Endothelial cell of umbilical vein (primary cell): ENCODE results near the gene PLEKHA5. TPM values are rescaled to one million over a fixed set of nuclear protein-coding genes. Genes with fewer than 3 reads are reported as not detected.
A peak's percentile ranks its signal among the peaks of the same experiment; 100 is the strongest.

Experiments used
- BruUV-seq: library from RNA; stranded (reverse); fragments of 400-500 nt; replicated peaks from 2 replicates; lab custom pipeline; 2021; lab: Mats Ljungman, UMichigan
- CTCF ChIA-PET: fragments of 300-600, 350-600 bp; sonication (Branson Sonifier 250); formaldehyde crosslinking; loops from one replicate; lab custom pipeline; 2021; ENCODE audit warnings: antibody characterized with exemption, inconsistent platforms; lab: Charles Lee
- POLR2A ChIA-PET: fragments of 300-600, 350-600 bp; sonication (Branson Sonifier 250); formaldehyde crosslinking; loops from one replicate; lab custom pipeline; 2021; ENCODE audit warnings: antibody characterized with exemption, inconsistent platforms; lab: Charles Lee
- DNase-seq: peaks from one replicate; pipeline ENCODE4 v3.0.0-alpha.2; 2011; ENCODE audit warnings: low read depth, low spot score
- FAIRE-seq: peaks from 2 replicates; lab custom pipeline; 2011; peaks lifted over from hg19 to GRCh38; lab: Jason Lieb, UNC
- H2AFZ ChIP-seq: 2 replicates; pipeline ENCODE4 v1.6.0; 2012; ENCODE audit warnings: low read depth, low read length, control low read depth, inconsistent platforms
- H3K27ac ChIP-seq: 2 replicates; pipeline ENCODE4 v1.5.1; 2011; ENCODE audit warnings: low read depth, mild to moderate bottlenecking, control low read depth, low read length, moderate library complexity; ENCODE audit not compliant: insufficient read depth
- H3K27me3 ChIP-seq, 2 experiments: 2 replicates each; pipeline versions ENCODE4 v1.6.0 to v1.6.1; 2011; ENCODE audit warnings: low read length in 2 of 2, mixed read lengths in 1 of 2; ENCODE audit not compliant: control insufficient read depth in 2 of 2, insufficient read depth in 2 of 2
- H3K36me3 ChIP-seq, 2 experiments: 2 replicates in 1 of 2; 3 replicates in 1 of 2; pipeline ENCODE4 v1.5.1; 2011; ENCODE audit warnings: low read length in 2 of 2, mild to moderate bottlenecking in 1 of 2, moderate library complexity in 1 of 2; ENCODE audit not compliant: control insufficient read depth in 2 of 2, insufficient read depth in 2 of 2; ENCODE audit errors: extremely low read depth in 1 of 2
- H3K4me1 ChIP-seq: 3 replicates; pipeline ENCODE4 v1.5.1; 2011; ENCODE audit warnings: mild to moderate bottlenecking, low read length; ENCODE audit not compliant: control insufficient read depth, insufficient read depth; ENCODE audit errors: extremely low read depth
- H3K4me2 ChIP-seq: 2 replicates; pipeline ENCODE4 v1.6.1; 2011; ENCODE audit warnings: low read length, control low read depth, mixed read lengths; ENCODE audit not compliant: insufficient read depth
- H3K4me3 ChIP-seq, 3 experiments: fragments of 200-600 bp in 1 of 3; sonication (generic), shearing (Covaris generic) in 1 of 3; replicated peaks in 1 of 3; 2 replicates each; pipeline ENCODE4 v1.5.1; 2011 to 2016; ENCODE audit warnings: control low read depth in 3 of 3, low read length in 3 of 3, mild to moderate bottlenecking in 2 of 3, inconsistent platforms in 1 of 3, low read depth in 1 of 3, moderate library complexity in 1 of 3; ENCODE audit not compliant: insufficient read depth in 1 of 3
- H3K79me2 ChIP-seq: 2 replicates; pipeline ENCODE4 v1.6.0; 2012; ENCODE audit warnings: low read length, inconsistent platforms; ENCODE audit not compliant: control insufficient read depth, insufficient read depth
- H3K9ac ChIP-seq: replicated peaks from 2 replicates; pipeline ENCODE3; 2011; ENCODE audit warnings: low read length, control low read depth; ENCODE audit not compliant: insufficient read depth; ENCODE audit errors: extremely low read depth
- H3K9me1 ChIP-seq: replicated peaks from 3 replicates; pipeline ENCODE4 v1.6.0; 2011; ENCODE audit warnings: mild to moderate bottlenecking, low read length; ENCODE audit not compliant: control insufficient read depth, insufficient read depth; ENCODE audit errors: extremely low read depth
- H3K9me3 ChIP-seq: replicated peaks from 2 replicates; pipeline ENCODE4 v1.5.1; 2012; ENCODE audit warnings: low read length, inconsistent platforms; ENCODE audit not compliant: control insufficient read depth, insufficient read depth
- H4K20me1 ChIP-seq: replicated peaks from 2 replicates; pipeline ENCODE3; 2011; ENCODE audit warnings: mild to moderate bottlenecking, low read length; ENCODE audit not compliant: control insufficient read depth, insufficient read depth; ENCODE audit errors: extremely low read depth
- EZH2 ChIP-seq: IDR thresholded peaks from 2 replicates; pipeline ENCODE4 v1.6.1; 2012; ENCODE audit warnings: borderline replicate concordance, low read depth, mild to moderate bottlenecking, moderate library complexity, low read length, inconsistent platforms; ENCODE audit not compliant: severe bottlenecking
- FOS ChIP-seq: IDR thresholded peaks from 2 replicates; pipeline ENCODE4 v1.6.1; 2011; ENCODE audit warnings: mild to moderate bottlenecking, low read length, moderate library complexity, borderline replicate concordance; ENCODE audit not compliant: insufficient read depth
- GATA2 ChIP-seq: IDR thresholded peaks from 2 replicates; pipeline ENCODE4 v1.7.0; 2011; ENCODE audit warnings: low read depth, mild to moderate bottlenecking, moderate library complexity, mixed read lengths, low read length; ENCODE audit not compliant: insufficient read length, insufficient read depth
- JUN ChIP-seq: IDR thresholded peaks from 2 replicates; pipeline ENCODE4 v1.6.1; 2011; ENCODE audit warnings: borderline replicate concordance, low read depth; ENCODE audit not compliant: insufficient read length, insufficient read depth
- MYC ChIP-seq: IDR thresholded peaks from one replicate; pipeline ENCODE4 v1.6.1; 2011; ENCODE audit warnings: mild to moderate bottlenecking, low read depth, low read length
- POLR2A ChIP-seq: IDR thresholded peaks from 2 replicates; pipeline ENCODE4 v1.6.1; 2012; ENCODE audit warnings: low read depth, mild to moderate bottlenecking, control low read depth, low read length
- POLR2AphosphoS5 ChIP-seq: IDR thresholded peaks from 2 replicates; pipeline ENCODE4 v1.6.1; 2012; ENCODE audit warnings: low read depth, mild to moderate bottlenecking, control low read depth, low read length, moderate library complexity; ENCODE audit not compliant: insufficient read depth
- dilution Hi-C: fragments of 300-500 bp; cut with MboI; formaldehyde crosslinking; loops from one replicate; pipeline ENCODE4 v1.15.0; 2019; ENCODE audit warnings: low sequenced_read_pairs; ENCODE audit not compliant: extremely low pct_ligation_motif_present
- intact Hi-C: fragments of 100-400 bp; cut with micrococcal nuclease; formaldehyde crosslinking; loops from one replicate; pipeline ENCODE4 v1.10.0; 2022
- polyA plus RNA-seq, 4 experiments: library from polyadenylated mRNA; depleted of rRNA in 3 of 4; stranded (reverse) in 3 of 4; unstranded in 1 of 4; fragments of >200 nt; gene quantifications; 2 replicates each; pipeline versions ENCODE4 v1.2.1 to v1.2.3, GENCODE V29; 2011 to 2012; ENCODE audit warnings: missing spikeins in 1 of 4
- total RNA-seq: library from RNA; stranded (reverse); gene quantifications from 2 replicates; pipeline ENCODE4 v1.2.3, GENCODE V29; 2021
- TF ChIP-seq, protein P1 (sequence below), 2 donors: IDR thresholded peaks; 1 replicate in 1 of 2; 2 replicates in 1 of 2; pipeline ENCODE4 v1.5.1; 2011; ENCODE audit warnings: low read length in 2 of 2, mild to moderate bottlenecking in 2 of 2, moderate library complexity in 2 of 2, control low read depth in 1 of 2, inconsistent platforms in 1 of 2, low read depth in 1 of 2; ENCODE audit not compliant: insufficient read depth in 1 of 2; ENCODE audit errors: extremely low read depth in 1 of 2
- TF ChIP-seq, protein P2 (sequence below): IDR thresholded peaks from 2 replicates; pipeline ENCODE4 v1.6.1; 2011; ENCODE audit not compliant: insufficient read depth, insufficient read length

Gene PLEKHA5
- total and polyA plus RNA-seq, 2 donors (not counting 3 experiments of a cell fraction or from before 2014, with no cell fraction given), result 2.5 to 12.7 TPM

DNA sequence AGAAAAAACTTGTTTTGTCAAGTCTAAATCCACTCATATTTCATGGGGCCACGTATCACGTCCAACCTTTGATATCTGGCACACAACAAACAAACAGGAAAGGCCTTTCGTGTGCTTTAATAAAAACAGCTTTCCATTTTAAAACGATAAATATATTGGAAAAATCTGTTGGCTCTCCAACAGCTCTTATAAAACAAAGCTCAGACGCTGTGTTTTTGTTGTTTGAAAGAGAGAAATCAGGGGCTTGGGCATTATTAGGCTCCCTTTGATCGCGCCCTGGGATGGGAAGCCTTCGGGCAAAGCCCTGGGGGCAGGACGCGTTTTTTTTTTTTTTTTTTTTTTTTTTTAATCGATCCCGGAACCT, 429 bp upstream of the PLEKHA5 start:
- Histone ChIP-seq H2AFZ (peak overlapping the region; percentile 95), H3K4me3 (peak overlapping the region; percentile 23 to 68 (median 25)), H3K27me3 (no peaks in the 10 kb centered on the region), H3K4me1 (peaks cover 8% of the 10 kb centered on the region), H4K20me1 (no peaks in the 10 kb centered on the region), H3K9me3 (no peaks in the 10 kb centered on the region), H3K27ac (peak overlapping the region; percentile 25), H3K9me1 (no peaks in the 10 kb centered on the region), H3K36me3 (no peaks in the 10 kb centered on the region), H3K4me2 (peak overlapping the region; percentile 70), H3K79me2 (peaks cover 4% of the 10 kb centered on the region), H3K9ac (peak overlapping the region; percentile 60)
- POLR2A ChIA-PET, result interaction anchor here (0.7 kb wide), 1 partner anchor 263 kb away, joined by 14 read pairs; no protein-coding TSS in a partner anchor
- peak; percentile 38 for FAIRE-seq
- intact Hi-C loops (no loop called here), dilution Hi-C loops (no loop called here)
- TF ChIP-seq POLR2A (peak; percentile 6), JUN (no peak), POLR2AphosphoS5 (no peak), FOS (no peak)
- CTCF ChIA-PET, result interaction anchor here (0.7 to 0.9 kb wide), 2 partner anchors 57 to 847 kb away, joined by 3 to 4 read pairs; no protein-coding TSS in a partner anchor
- BruUV-seq, result TSS peak; percentile 45
- DNase-seq, result peak; percentile 53

DNA sequence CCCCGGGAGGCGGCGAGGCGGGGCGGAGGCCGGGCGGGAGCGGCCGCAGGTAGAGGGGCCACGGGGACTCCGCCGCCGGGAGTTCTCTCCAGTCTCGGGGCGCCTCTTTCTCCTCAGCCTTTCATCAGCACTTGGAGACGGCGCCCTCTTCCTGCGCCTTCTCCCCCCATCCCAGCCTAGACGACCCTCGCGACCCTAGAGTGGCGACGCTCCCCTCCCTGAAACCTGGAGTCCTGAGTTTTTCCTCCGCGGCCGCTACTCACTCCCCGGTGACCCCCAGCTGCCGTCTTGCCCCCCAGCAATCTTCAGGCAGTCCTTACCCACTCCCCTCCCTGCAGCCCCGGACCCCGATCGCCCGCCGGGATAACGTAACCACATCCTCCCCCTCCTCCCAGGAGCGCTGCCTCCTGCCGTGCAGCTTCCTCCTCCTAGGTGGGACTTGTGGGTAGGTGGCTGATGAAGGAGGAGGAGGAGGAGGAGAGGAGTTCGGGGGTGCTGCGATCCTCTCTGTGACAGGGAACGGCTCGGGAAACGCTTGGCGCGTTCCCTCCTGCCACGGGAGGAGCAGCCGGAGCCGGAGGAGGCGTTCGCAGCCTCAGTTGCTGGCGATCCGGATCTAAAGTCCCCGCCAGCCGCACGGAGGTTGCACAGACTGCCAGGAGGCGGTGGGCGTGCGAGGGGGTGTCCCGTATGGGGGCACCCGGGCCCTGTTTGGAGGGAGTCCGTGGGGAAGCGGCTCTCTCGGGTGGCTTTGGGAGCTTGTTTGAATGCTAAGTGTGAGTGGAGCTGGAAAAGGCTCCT, 891 bp downstream of the PLEKHA5 start:
- intact Hi-C loops, result loop anchor here (5.0 kb wide), 1 partner anchor 142 kb away; no protein-coding TSS in a partner anchor
- dilution Hi-C loops, result no loop called here
- DNase-seq, result peak; percentile 44

More for the DNA sequence above, 891 bp downstream of the PLEKHA5 start:
- no peaks in the 10 kb centered on the region for H3K27me3 ChIP-seq
- H3K27ac ChIP-seq, result peak overlapping the region; percentile 25
- H3K4me2 ChIP-seq, result peak overlapping the region; percentile 97
- peak overlapping the region; percentile 62 to 100 (median 69) for H3K4me3 ChIP-seq
- H3K4me1 ChIP-seq, result peaks cover 5% of the 10 kb centered on the region
- peak; percentile 53 for FAIRE-seq
- peak overlapping the region; percentile 44 for H3K9ac ChIP-seq
- H3K79me2 ChIP-seq, result peaks cover 4% of the 10 kb centered on the region
- H3K36me3 ChIP-seq, result no peaks in the 10 kb centered on the region
- ChIA-PET POLR2A (no interaction called here), CTCF (interaction anchor here (0.6 to 1.7 kb wide), 4 partner anchors 52 to 160 kb away, joined by 3 to 12 read pairs (median 3); no protein-coding TSS in a partner anchor)
- H3K9me3 ChIP-seq, result no peaks in the 10 kb centered on the region
- no TSS peak for BruUV-seq
- no peaks in the 10 kb centered on the region for H3K9me1 ChIP-seq
- TF ChIP-seq, protein P1, sequence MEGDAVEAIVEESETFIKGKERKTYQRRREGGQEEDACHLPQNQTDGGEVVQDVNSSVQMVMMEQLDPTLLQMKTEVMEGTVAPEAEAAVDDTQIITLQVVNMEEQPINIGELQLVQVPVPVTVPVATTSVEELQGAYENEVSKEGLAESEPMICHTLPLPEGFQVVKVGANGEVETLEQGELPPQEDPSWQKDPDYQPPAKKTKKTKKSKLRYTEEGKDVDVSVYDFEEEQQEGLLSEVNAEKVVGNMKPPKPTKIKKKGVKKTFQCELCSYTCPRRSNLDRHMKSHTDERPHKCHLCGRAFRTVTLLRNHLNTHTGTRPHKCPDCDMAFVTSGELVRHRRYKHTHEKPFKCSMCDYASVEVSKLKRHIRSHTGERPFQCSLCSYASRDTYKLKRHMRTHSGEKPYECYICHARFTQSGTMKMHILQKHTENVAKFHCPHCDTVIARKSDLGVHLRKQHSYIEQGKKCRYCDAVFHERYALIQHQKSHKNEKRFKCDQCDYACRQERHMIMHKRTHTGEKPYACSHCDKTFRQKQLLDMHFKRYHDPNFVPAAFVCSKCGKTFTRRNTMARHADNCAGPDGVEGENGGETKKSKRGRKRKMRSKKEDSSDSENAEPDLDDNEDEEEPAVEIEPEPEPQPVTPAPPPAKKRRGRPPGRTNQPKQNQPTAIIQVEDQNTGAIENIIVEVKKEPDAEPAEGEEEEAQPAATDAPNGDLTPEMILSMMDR (IDR thresholded peaks at IDR 0.05; ENCODE audit: extremely low read depth in 1 of 2, insufficient read depth in 1 of 2, low read depth in 1 of 2, low read length in 2 of 2), result no peak
- TF ChIP-seq EZH2 (no peak), FOS (no peak), MYC (no peak), POLR2A (no peak), JUN (no peak), POLR2AphosphoS5 (no peak), GATA2 (no peak)
- TF ChIP-seq, protein P2, sequence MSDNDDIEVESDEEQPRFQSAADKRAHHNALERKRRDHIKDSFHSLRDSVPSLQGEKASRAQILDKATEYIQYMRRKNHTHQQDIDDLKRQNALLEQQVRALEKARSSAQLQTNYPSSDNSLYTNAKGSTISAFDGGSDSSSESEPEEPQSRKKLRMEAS, result no peak
- no peaks in the 10 kb centered on the region for H4K20me1 ChIP-seq
- peak overlapping the region; percentile 95 for H2AFZ ChIP-seq
